Anterior cingulate cortex (tissue), 58 donors: ENCODE data around the gene SARDH.

Source experiments
- DNase-seq, 58 donors: peaks; one replicate each; lab custom pipeline; 2025; lab: John Stamatoyannopoulos, UW

SARDH gene

GRCh38 chr9:133706307-133707050 lies 31.7 kb downstream of the SARDH start:
- no peak for DNase-seq

- DNase-seq: no peak
Measured at GRCh38 chr9:133705576-133705975, 32.6 kb downstream of the SARDH start.

- DNase-seq: no peak
Measured at GRCh38 chr9:133704711-133705181, 33.4 kb downstream of the SARDH start.

GRCh38 chr9:133703591-133704399 lies 34.4 kb downstream of the SARDH start:
- DNase-seq: no peak

- no peak for DNase-seq
Measured at GRCh38 chr9:133702798-133703590, 35.2 kb downstream of the SARDH start.

- peak in 33 of 58 donors; percentile 24 to 73 (median 39) for DNase-seq
Measured at GRCh38 chr9:133701981-133702797, 36.0 kb downstream of the SARDH start.

- DNase-seq: peak in 54 of 58 donors; percentile 31 to 91 (median 66)
Measured at GRCh38 chr9:133701321-133701980, 36.7 kb downstream of the SARDH start.

GRCh38 chr9:133700819-133701320 lies 37.3 kb downstream of the SARDH start:
- DNase-seq: peak in 2 of 58 donors; percentile 54 to 69

GRCh38 chr9:133699546-133699945 lies 38.6 kb downstream of the SARDH start:
- DNase-seq: no peak

- no peak for DNase-seq
Measured at GRCh38 chr9:133696071-133696472, 42.1 kb downstream of the SARDH start.

GRCh38 chr9:133694686-133695085 lies 43.5 kb downstream of the SARDH start:
- no peak for DNase-seq

- peak in 7 of 58 donors; percentile 9 to 25 (median 21) for DNase-seq
Measured at GRCh38 chr9:133693703-133694529, 44.2 kb downstream of the SARDH start.

- no peak for DNase-seq
Measured at GRCh38 chr9:133693116-133693515, 45.0 kb downstream of the SARDH start.

GRCh38 chr9:133692364-133692985 lies 45.7 kb downstream of the SARDH start:
- no peak for DNase-seq

GRCh38 chr9:133691626-133692363 lies 46.4 kb downstream of the SARDH start:
- no peak for DNase-seq

- no peak for DNase-seq
Measured at GRCh38 chr9:133691191-133691590, 47.0 kb downstream of the SARDH start.

- DNase-seq: no peak
Measured at GRCh38 chr9:133690081-133690561, 48.0 kb downstream of the SARDH start.
